ENCODE data around the gene OR1F1. TPM values are rescaled to one million over a fixed set of nuclear protein-coding genes. Genes with fewer than 3 reads are reported as not detected.

OR1F1 gene
- total and polyA plus RNA-seq, 9 of the 15 experiments (the other 6 are each of a cell fraction or from before 2014, with no cell fraction given) = 0.15 to 0.61 (median 0.35) TPM; not detected in 3

GRCh38 chr16:3173892-3174617 lies 13.9 kb upstream of the OR1F1 start (continued):
- TF ChIP-seq SMC3 (conservative IDR thresholded peaks at IDR 0.05; ENCODE audit: insufficient read depth, low read depth, low read length) (no peak), PCBP2 (IDR thresholded peaks at IDR 0.05; ENCODE audit: low read depth, low read length, poor library complexity, severe bottlenecking) (no peak), ZBTB12 (CRISPR knock-in tag; IDR thresholded peaks at IDR 0.05) (no peak), ETS2 (tag; IDR thresholded peaks at IDR 0.05; ENCODE audit: borderline replicate concordance, poor library complexity, severe bottlenecking) (no peak), NCOA2 (IDR thresholded peaks at IDR 0.05; ENCODE audit: partially characterized antibody in 2 of 2) (no peak), CBX5 (IDR thresholded peaks at IDR 0.05; ENCODE audit: borderline replicate concordance, low read depth) (no peak), RFX7 (CRISPR knock-in tag; IDR thresholded peaks at IDR 0.05) (no peak), PHF8 (IDR thresholded peaks at IDR 0.05; ENCODE audit: borderline replicate concordance, low read length) (no peak; the same call in 1 of the 2 replicates), EZH2 (IDR thresholded peaks at IDR 0.05; ENCODE audit: borderline replicate concordance, low read depth, low read length) (no peak), ELF1 (tag; IDR thresholded peaks at IDR 0.05) (no peak), CHD4 (IDR thresholded peaks at IDR 0.05; ENCODE audit: insufficient read depth, insufficient replicate concordance, low read depth, low read length, poor library complexity, severe bottlenecking) (no peak), RHOXF2B (CRISPR knock-in tag; conservative IDR thresholded peaks at IDR 0.05) (no peak), HDAC2 (IDR thresholded peaks at IDR 0.05) (0 out of 2 replicates have a peak, but pooled peaks have one; percentile 32), BRD9 (IDR thresholded peaks at IDR 0.05; ENCODE audit: low read depth, partially characterized antibody) (no peak), ZNF23 (CRISPR knock-in tag; IDR thresholded peaks at IDR 0.05) (no peak), SRSF9 (IDR thresholded peaks at IDR 0.05; ENCODE audit: borderline replicate concordance, low read depth, low read length) (no peak), ZEB2 (IDR thresholded peaks at IDR 0.05) (no peak), BRF1 (IDR thresholded peaks at IDR 0.05; ENCODE audit: borderline replicate concordance, extremely low read depth, insufficient read length) (no peak), TFAP4 (CRISPR knock-in tag; IDR thresholded peaks at IDR 0.05; ENCODE audit: borderline replicate concordance) (peak; percentile 42)
- TF ChIP-seq, protein P1, sequence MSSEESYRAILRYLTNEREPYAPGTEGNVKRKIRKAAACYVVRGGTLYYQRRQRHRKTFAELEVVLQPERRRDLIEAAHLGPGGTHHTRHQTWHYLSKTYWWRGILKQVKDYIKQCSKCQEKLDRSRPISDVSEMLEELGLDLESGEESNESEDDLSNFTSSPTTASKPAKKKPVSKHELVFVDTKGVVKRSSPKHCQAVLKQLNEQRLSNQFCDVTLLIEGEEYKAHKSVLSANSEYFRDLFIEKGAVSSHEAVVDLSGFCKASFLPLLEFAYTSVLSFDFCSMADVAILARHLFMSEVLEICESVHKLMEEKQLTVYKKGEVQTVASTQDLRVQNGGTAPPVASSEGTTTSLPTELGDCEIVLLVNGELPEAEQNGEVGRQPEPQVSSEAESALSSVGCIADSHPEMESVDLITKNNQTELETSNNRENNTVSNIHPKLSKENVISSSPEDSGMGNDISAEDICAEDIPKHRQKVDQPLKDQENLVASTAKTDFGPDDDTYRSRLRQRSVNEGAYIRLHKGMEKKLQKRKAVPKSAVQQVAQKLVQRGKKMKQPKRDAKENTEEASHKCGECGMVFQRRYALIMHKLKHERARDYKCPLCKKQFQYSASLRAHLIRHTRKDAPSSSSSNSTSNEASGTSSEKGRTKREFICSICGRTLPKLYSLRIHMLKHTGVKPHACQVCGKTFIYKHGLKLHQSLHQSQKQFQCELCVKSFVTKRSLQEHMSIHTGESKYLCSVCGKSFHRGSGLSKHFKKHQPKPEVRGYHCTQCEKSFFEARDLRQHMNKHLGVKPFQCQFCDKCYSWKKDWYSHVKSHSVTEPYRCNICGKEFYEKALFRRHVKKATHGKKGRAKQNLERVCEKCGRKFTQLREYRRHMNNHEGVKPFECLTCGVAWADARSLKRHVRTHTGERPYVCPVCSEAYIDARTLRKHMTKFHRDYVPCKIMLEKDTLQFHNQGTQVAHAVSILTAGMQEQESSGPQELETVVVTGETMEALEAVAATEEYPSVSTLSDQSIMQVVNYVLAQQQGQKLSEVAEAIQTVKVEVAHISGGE (CRISPR knock-in tag; IDR thresholded peaks at IDR 0.05) = no peak
